Liver (tissue), 9 donors: ENCODE data around the gene PAXX. TPM values are rescaled to one million over a fixed set of nuclear protein-coding genes. Genes with fewer than 3 reads are reported as not detected.

Experiments used
- DNase-seq: peaks from one replicate; pipeline ENCODE4 v3.0.0-alpha.2; 2017; ENCODE audit warnings: low spot score
- H3K27ac ChIP-seq, 2 donors: one replicate each; pipeline ENCODE4 v1.7.0; 2013; ENCODE audit warnings: inconsistent platforms in 2 of 2, low read length in 2 of 2, control low read depth in 1 of 2, low read depth in 1 of 2, mild to moderate bottlenecking in 1 of 2
- H3K27me3 ChIP-seq, 4 donors: one replicate each; pipeline versions ENCODE4 v1.6.1 to v1.7.0; 2013; ENCODE audit warnings: low read length in 3 of 4, inconsistent platforms in 1 of 4, mild to moderate bottlenecking in 1 of 4, moderate library complexity in 1 of 4; ENCODE audit not compliant: control insufficient read depth in 4 of 4, insufficient read depth in 4 of 4
- H3K36me3 ChIP-seq, 4 donors: one replicate each; pipeline versions ENCODE4 v1.6.1 to v1.7.0; 2013; ENCODE audit warnings: low read length in 3 of 4, mild to moderate bottlenecking in 3 of 4, low read depth in 1 of 4, moderate library complexity in 1 of 4; ENCODE audit not compliant: control insufficient read depth in 4 of 4, insufficient read depth in 3 of 4
- H3K4me1 ChIP-seq, 4 donors: one replicate each; pipeline versions ENCODE4 v1.6.1 to v1.7.0; 2013; ENCODE audit warnings: low read length in 3 of 4, mild to moderate bottlenecking in 3 of 4, moderate library complexity in 1 of 4; ENCODE audit not compliant: control insufficient read depth in 4 of 4, insufficient read depth in 4 of 4
- H3K4me3 ChIP-seq, 3 donors: one replicate each; pipeline versions ENCODE4 v1.6.1 to v1.7.0; 2013; ENCODE audit warnings: low read length in 3 of 3, control low read depth in 1 of 3, low read depth in 1 of 3, mild to moderate bottlenecking in 1 of 3
- H3K9ac ChIP-seq, 2 donors: one replicate each; pipeline ENCODE4 v1.7.0; 2013; ENCODE audit warnings: low read length in 2 of 2, mild to moderate bottlenecking in 2 of 2, moderate library complexity in 2 of 2, control low read depth in 1 of 2, low read depth in 1 of 2
- H3K9me3 ChIP-seq, 4 donors: one replicate each; pipeline versions ENCODE4 v1.6.1 to v1.7.0; 2013; ENCODE audit warnings: low read length in 3 of 4; ENCODE audit not compliant: control insufficient read depth in 4 of 4
- ATF3 ChIP-seq: IDR thresholded peaks from 2 replicates; pipeline ENCODE4 v1.6.1; 2016; ENCODE audit warnings: antibody characterized with exemption
- CTCF ChIP-seq: fragments of 150-350 bp; IDR thresholded peaks from 2 replicates; pipeline ENCODE4 v1.5.1; 2017; ENCODE audit warnings: improper control_type of control experiment, low read depth, low read length; ENCODE audit not compliant: missing input control
- EGR1 ChIP-seq, 2 donors: IDR thresholded peaks; 2 replicates each; pipeline ENCODE4 v1.6.1; 2016 to 2018; ENCODE audit warnings: antibody characterized with exemption in 2 of 2, low read depth in 2 of 2
- FOXA1 ChIP-seq: IDR thresholded peaks from 2 replicates; pipeline ENCODE4 v1.6.1; 2016; ENCODE audit warnings: antibody characterized with exemption
- FOXA2 ChIP-seq: IDR thresholded peaks from 2 replicates; pipeline ENCODE4 v1.6.1; 2016; ENCODE audit warnings: antibody characterized with exemption
- GABPA ChIP-seq, 2 donors: IDR thresholded peaks in 1 of 2; conservative IDR thresholded peaks in 1 of 2; 2 replicates each; pipeline ENCODE4 v1.6.1; 2016; ENCODE audit warnings: antibody characterized with exemption in 2 of 2, mild to moderate bottlenecking in 1 of 2, moderate library complexity in 1 of 2
- HNF4A ChIP-seq, 2 donors: conservative IDR thresholded peaks; 2 replicates each; pipeline ENCODE4 v1.6.1; 2016; ENCODE audit warnings: antibody characterized with exemption in 2 of 2, mild to moderate bottlenecking in 2 of 2
- HNF4G ChIP-seq: IDR thresholded peaks from 2 replicates; pipeline ENCODE4 v1.6.1; 2016; ENCODE audit warnings: antibody characterized with exemption
- JUND ChIP-seq, 2 donors: IDR thresholded peaks; 2 replicates each; pipeline ENCODE4 v1.6.1; 2016; ENCODE audit warnings: antibody characterized with exemption in 2 of 2
- MAX ChIP-seq: IDR thresholded peaks from 2 replicates; pipeline ENCODE4 v1.6.1; 2016; ENCODE audit warnings: antibody characterized with exemption
- NR2F2 ChIP-seq: IDR thresholded peaks from 2 replicates; pipeline ENCODE4 v1.6.1; 2016; ENCODE audit warnings: antibody characterized with exemption
- RAD21 ChIP-seq, 2 donors: IDR thresholded peaks; 2 replicates each; pipeline ENCODE4 v1.6.1; 2016; ENCODE audit warnings: antibody characterized with exemption in 2 of 2, mild to moderate bottlenecking in 2 of 2
- REST ChIP-seq: IDR thresholded peaks from 2 replicates; pipeline ENCODE4 v1.6.1; 2016; ENCODE audit warnings: antibody characterized with exemption, mild to moderate bottlenecking
- RXRA ChIP-seq, 2 donors: IDR thresholded peaks; 2 replicates each; pipeline ENCODE4 v1.6.1; 2017 to 2018; ENCODE audit warnings: antibody characterized with exemption in 2 of 2, mild to moderate bottlenecking in 1 of 2
- SP1 ChIP-seq: IDR thresholded peaks from 2 replicates; pipeline ENCODE4 v1.6.1; 2018; ENCODE audit warnings: antibody characterized with exemption, mild to moderate bottlenecking
- TAF1 ChIP-seq: conservative IDR thresholded peaks from 2 replicates; pipeline ENCODE4 v1.6.1; 2016; ENCODE audit warnings: antibody characterized with exemption, mild to moderate bottlenecking
- YY1 ChIP-seq: IDR thresholded peaks from 2 replicates; pipeline ENCODE4 v1.6.1; 2016; ENCODE audit warnings: antibody characterized with exemption, mild to moderate bottlenecking
- ZBTB33 ChIP-seq: IDR thresholded peaks from 2 replicates; pipeline ENCODE4 v1.6.1; 2016; ENCODE audit warnings: antibody characterized with exemption
- WGBS: extraction: QIAGEN DNeasy Blood & Tissue Kit; methylation state at CpG from one replicate; pipeline ENCODE4 v1.1.7; 2013; 5-methylcytosine and 5-hydroxymethylcytosine counted together
- polyA plus RNA-seq, 2 donors: library from polyadenylated mRNA; stranded (reverse) in 1 of 2; unstranded in 1 of 2; fragments of 200-250 nt in 1 of 2; fragments of >200 nt in 1 of 2; fragmentation: Nextera tagmentation in 1 of 2; extraction: Ambion mirVana in 1 of 2; gene quantifications; one replicate each; pipeline versions ENCODE4 v1.2.1 to v1.2.3, GENCODE V29; 2013 to 2015
- total RNA-seq, 2 donors: library from RNA; depleted of rRNA; stranded (reverse); fragments of >200 nt; gene quantifications; one replicate each; pipeline ENCODE4 v1.2.3, GENCODE V29; 2014
- donor health status: healthy.
- donor health status: healthy.
- donor health status: healthy.
- donor health status: healthy.
- donor health status: healthy.

Gene PAXX
- total and polyA plus RNA-seq, 4 donors, result 7.3 to 34.1 (median 19.2) TPM

- Histone ChIP-seq H3K4me1 (no peaks in the 10 kb centered on the region), H3K36me3 (no peaks in the 10 kb centered on the region), H3K27me3 (no peaks in the 10 kb centered on the region), H3K9ac (no peak overlapping the region), H3K9me3 (no peaks in the 10 kb centered on the region), H3K4me3 (no peak overlapping the region), H3K27ac (no peak overlapping the region)
- TF ChIP-seq RXRA (IDR thresholded peaks at IDR 0.05) (no peak), YY1 (no peak), HNF4A (conservative IDR thresholded peaks at IDR 0.05) (no peak), SP1 (no peak), TAF1 (no peak), REST (no peak), MAX (no peak), EGR1 (IDR thresholded peaks at IDR 0.05; ENCODE audit: low read depth in 2 of 2) (no peak), FOXA2 (no peak), ATF3 (no peak)
- no peak for DNase-seq
- WGBS, result 93% methylated on average over 6 of the region's 6 CpGs
Measured at GRCh38 chr9:136957901-136958300, 34.3 kb upstream of the PAXX start.

- Histone ChIP-seq H3K9ac (no peak overlapping the region), H3K27me3 (no peaks in the 10 kb centered on the region), H3K9me3 (no peaks in the 10 kb centered on the region), H3K27ac (no peak overlapping the region), H3K36me3 (no peaks in the 10 kb centered on the region), H3K4me3 (no peak overlapping the region), H3K4me1 (no peaks in the 10 kb centered on the region)
- 95% methylated on average over 7 of the region's 7 CpGs for WGBS
- TF ChIP-seq HNF4A (conservative IDR thresholded peaks at IDR 0.05) (no peak), RAD21 (IDR thresholded peaks at IDR 0.05) (no peak), HNF4G (no peak), YY1 (no peak), JUND (IDR thresholded peaks at IDR 0.05) (no peak), RXRA (IDR thresholded peaks at IDR 0.05) (no peak), FOXA1 (no peak), SP1 (no peak), TAF1 (no peak), GABPA (IDR thresholded peaks at IDR 0.05 in 1 of 2, conservative IDR thresholded peaks at IDR 0.05 in 1 of 2) (no peak), REST (no peak), CTCF (no peak), ATF3 (no peak), NR2F2 (no peak), EGR1 (IDR thresholded peaks at IDR 0.05; ENCODE audit: low read depth in 2 of 2) (no peak), ZBTB33 (no peak), FOXA2 (no peak)
- DNase-seq, result no peak
Measured at GRCh38 chr9:136958473-136958872, 33.7 kb upstream of the PAXX start.
